Central memory CD8-positive, alpha-beta T cell (primary cell): ENCODE data around the gene MRPL21.

ENCODE experiments used
- ATAC-seq: fragments of 150-1000 bp; cut with Tn5 transposase; replicated peaks from 2 replicates; pipeline ENCODE4 v1.10.0; 2022; ENCODE audit warnings: mild to moderate bottlenecking, moderate FRiP score, moderate number of reproducible peaks; ENCODE audit not compliant: poor library complexity, severe bottlenecking; ENCODE audit errors: extremely low read depth
- DNase-seq, 2 donors: peaks; one replicate each; pipeline ENCODE4 v3.0.0; 2021; ENCODE audit warnings: low spot score in 2 of 2
- H3K27ac Mint-ChIP-seq: one replicate; pipeline ENCODE4 v1.8.0; 2022; ENCODE audit warnings: low read depth, mild to moderate bottlenecking, moderate library complexity, mixed read lengths
- H3K27me3 Mint-ChIP-seq: one replicate; pipeline ENCODE4 v1.8.0; 2022; ENCODE audit warnings: mixed read lengths
- H3K36me3 Mint-ChIP-seq: one replicate; pipeline ENCODE4 v1.8.0; 2022; ENCODE audit warnings: mild to moderate bottlenecking, moderate library complexity, mixed read lengths; ENCODE audit not compliant: insufficient read depth
- H3K4me1 Mint-ChIP-seq: one replicate; pipeline ENCODE4 v1.8.0; 2022; ENCODE audit warnings: mixed read lengths
- H3K4me3 Mint-ChIP-seq: one replicate; pipeline ENCODE4 v1.8.0; 2022; ENCODE audit warnings: mild to moderate bottlenecking, moderate library complexity, mixed read lengths
- H3K9me3 Mint-ChIP-seq: one replicate; pipeline ENCODE4 v1.8.0; 2022; ENCODE audit warnings: mixed read lengths

Gene MRPL21

GRCh38 chr11:68939583-68940555 is 36.2 kb upstream of the MRPL21 start:
- no peaks in the 10 kb centered on the region for H3K4me1 Mint-ChIP-seq
- H3K36me3 Mint-ChIP-seq, result peaks cover 7% of the 10 kb centered on the region
- ATAC-seq (no peak), DNase-seq (no peak)
- H3K27me3 Mint-ChIP-seq, result no peaks in the 10 kb centered on the region
- no peaks in the 10 kb centered on the region for H3K9me3 Mint-ChIP-seq
- no peak overlapping the region for H3K27ac Mint-ChIP-seq
- no peak overlapping the region for H3K4me3 Mint-ChIP-seq

- Mint-ChIP-seq H3K27me3 (no peaks in the 10 kb centered on the region), H3K36me3 (peaks cover 8% of the 10 kb centered on the region), H3K4me1 (no peaks in the 10 kb centered on the region), H3K27ac (no peak overlapping the region), H3K9me3 (no peaks in the 10 kb centered on the region), H3K4me3 (no peak overlapping the region)
- ATAC-seq, result no peak
- no peak for DNase-seq
Measured at GRCh38 chr11:68938816-68939582, 35.4 kb upstream of the MRPL21 start.

- Mint-ChIP-seq H3K9me3 (no peaks in the 10 kb centered on the region), H3K36me3 (peaks cover 9% of the 10 kb centered on the region), H3K4me1 (no peaks in the 10 kb centered on the region), H3K4me3 (no peak overlapping the region), H3K27ac (no peak overlapping the region), H3K27me3 (no peaks in the 10 kb centered on the region)
- DNase-seq (no peak), ATAC-seq (no peak)
Measured at GRCh38 chr11:68938088-68938487, 34.5 kb upstream of the MRPL21 start.

GRCh38 chr11:68936676-68937620 is 33.3 kb upstream of the MRPL21 start:
- ATAC-seq (no peak), DNase-seq (no peak)
- H3K36me3 Mint-ChIP-seq, result peaks cover 11% of the 10 kb centered on the region
- no peak overlapping the region for H3K4me3 Mint-ChIP-seq
- H3K27me3 Mint-ChIP-seq, result no peaks in the 10 kb centered on the region
- H3K4me1 Mint-ChIP-seq, result no peaks in the 10 kb centered on the region
- H3K27ac Mint-ChIP-seq, result no peak overlapping the region
- H3K9me3 Mint-ChIP-seq, result no peaks in the 10 kb centered on the region

- no peaks in the 10 kb centered on the region for H3K4me1 Mint-ChIP-seq
- no peak for ATAC-seq
- no peaks in the 10 kb centered on the region for H3K27me3 Mint-ChIP-seq
- no peak overlapping the region for H3K4me3 Mint-ChIP-seq
- no peak for DNase-seq
- peaks cover 10% of the 10 kb centered on the region for H3K36me3 Mint-ChIP-seq
- no peaks in the 10 kb centered on the region for H3K9me3 Mint-ChIP-seq
- no peak overlapping the region for H3K27ac Mint-ChIP-seq
Measured at GRCh38 chr11:68936358-68936636, 32.7 kb upstream of the MRPL21 start.

GRCh38 chr11:68935516-68936357 is 32.1 kb upstream of the MRPL21 start:
- no peak for DNase-seq
- H3K4me1 Mint-ChIP-seq, result no peaks in the 10 kb centered on the region
- H3K27me3 Mint-ChIP-seq, result no peaks in the 10 kb centered on the region
- ATAC-seq, result no peak
- peaks cover 10% of the 10 kb centered on the region for H3K36me3 Mint-ChIP-seq
- no peak overlapping the region for H3K27ac Mint-ChIP-seq
- H3K9me3 Mint-ChIP-seq, result no peaks in the 10 kb centered on the region
- H3K4me3 Mint-ChIP-seq, result no peak overlapping the region

- no peaks in the 10 kb centered on the region for H3K27me3 Mint-ChIP-seq
- no peak overlapping the region for H3K27ac Mint-ChIP-seq
- H3K4me1 Mint-ChIP-seq, result no peaks in the 10 kb centered on the region
- no peaks in the 10 kb centered on the region for H3K9me3 Mint-ChIP-seq
- peaks cover 14% of the 10 kb centered on the region for H3K36me3 Mint-ChIP-seq
- DNase-seq (no peak), ATAC-seq (no peak)
- no peak overlapping the region for H3K4me3 Mint-ChIP-seq
Measured at GRCh38 chr11:68935066-68935465, 31.4 kb upstream of the MRPL21 start.

GRCh38 chr11:68934666-68935065 is 31.0 kb upstream of the MRPL21 start:
- Mint-ChIP-seq H3K9me3 (no peaks in the 10 kb centered on the region), H3K27ac (no peak overlapping the region), H3K27me3 (no peaks in the 10 kb centered on the region), H3K4me3 (no peak overlapping the region), H3K36me3 (peaks cover 14% of the 10 kb centered on the region), H3K4me1 (no peaks in the 10 kb centered on the region)
- ATAC-seq (no peak), DNase-seq (no peak)

GRCh38 chr11:68934321-68934645 is 30.7 kb upstream of the MRPL21 start:
- no peaks in the 10 kb centered on the region for H3K4me1 Mint-ChIP-seq
- ATAC-seq (no peak), DNase-seq (no peak)
- H3K9me3 Mint-ChIP-seq, result no peaks in the 10 kb centered on the region
- H3K36me3 Mint-ChIP-seq, result peaks cover 14% of the 10 kb centered on the region
- H3K27me3 Mint-ChIP-seq, result no peaks in the 10 kb centered on the region
- H3K4me3 Mint-ChIP-seq, result no peak overlapping the region
- no peak overlapping the region for H3K27ac Mint-ChIP-seq

- Mint-ChIP-seq H3K36me3 (peaks cover 11% of the 10 kb centered on the region), H3K27me3 (no peaks in the 10 kb centered on the region), H3K4me1 (no peaks in the 10 kb centered on the region), H3K27ac (no peak overlapping the region), H3K4me3 (no peak overlapping the region), H3K9me3 (no peaks in the 10 kb centered on the region)
- ATAC-seq, result no peak
- no peak for DNase-seq
Measured at GRCh38 chr11:68933605-68934320, 30.1 kb upstream of the MRPL21 start.

GRCh38 chr11:68932933-68933577 is 29.4 kb upstream of the MRPL21 start:
- Mint-ChIP-seq H3K9me3 (no peaks in the 10 kb centered on the region), H3K27ac (no peak overlapping the region), H3K4me3 (no peak overlapping the region), H3K4me1 (no peaks in the 10 kb centered on the region), H3K27me3 (no peaks in the 10 kb centered on the region), H3K36me3 (peaks cover 10% of the 10 kb centered on the region)
- ATAC-seq, result no peak
- DNase-seq, result no peak
